ENCODE measurements around the gene RPS8.
"Not testable (repeated sequence)": the region's sequence is repeated elsewhere in the genome, so short reads cannot be mapped to it uniquely, and the experiment has no call there.

The RPS8 gene

GRCh38 chr1:44775078-44775929 is at the start of gene RPS8:
Gene RPS8 (plus strand): TSS chr1:44775540. CDS start chr1:44775597, 57 bp downstream.
- DNase-seq (ENCODE audit: low read depth, low spot score): peak; percentile 87

- DNase-seq (ENCODE audit: low read depth, low spot score): peak; percentile 88
These were observed 44.4 kb upstream of the RPS8 start, which contains the start of gene RNU5D-1 for GRCh38 chr1:44730741-44731512. Gene RNU5D-1 (minus strand): TSS chr1:44731170.

DNA sequence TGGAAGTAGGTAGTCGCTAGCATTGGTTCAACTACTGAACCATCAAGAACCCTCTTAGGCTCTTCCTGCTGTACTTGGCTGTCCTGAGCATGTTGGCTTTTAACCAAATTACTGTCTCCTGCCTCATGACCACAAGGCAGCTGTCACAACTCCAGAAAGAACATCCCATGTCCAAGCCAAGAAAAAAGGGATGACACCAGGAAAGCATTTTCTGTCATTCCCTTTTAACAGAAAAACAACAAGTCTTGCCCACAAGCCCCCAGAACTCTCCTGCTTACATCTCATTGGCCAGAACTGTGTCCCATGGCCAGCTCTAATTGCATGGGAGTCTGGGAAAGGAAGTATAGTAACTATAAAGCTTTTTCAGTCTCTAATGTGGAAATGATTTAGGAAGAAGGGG is 42.0 kb upstream of the RPS8 start:
- DNase-seq (ENCODE audit: low read depth, low spot score): no peak

DNA sequence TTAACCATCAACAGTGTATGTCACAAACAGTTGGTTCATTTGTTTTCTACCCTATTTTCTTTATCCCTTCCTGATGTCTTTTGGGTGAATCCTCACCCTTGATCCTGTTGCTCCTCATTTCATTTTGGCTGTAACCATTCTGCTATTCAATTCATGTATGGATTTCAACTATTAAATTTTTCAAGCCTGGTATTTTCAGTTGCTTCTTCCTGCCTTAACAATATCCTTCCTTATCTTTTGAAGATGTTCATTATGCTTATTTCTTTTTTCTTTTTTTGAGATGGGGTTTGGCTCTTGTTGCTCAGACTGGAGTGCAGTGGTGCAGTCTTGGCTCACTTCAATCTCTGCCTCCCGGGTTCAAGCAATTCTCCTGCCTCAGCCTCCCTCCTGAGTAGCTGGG is 41.6 kb upstream of the RPS8 start:
- no peak for DNase-seq (ENCODE audit: low read depth, low spot score)

DNA sequence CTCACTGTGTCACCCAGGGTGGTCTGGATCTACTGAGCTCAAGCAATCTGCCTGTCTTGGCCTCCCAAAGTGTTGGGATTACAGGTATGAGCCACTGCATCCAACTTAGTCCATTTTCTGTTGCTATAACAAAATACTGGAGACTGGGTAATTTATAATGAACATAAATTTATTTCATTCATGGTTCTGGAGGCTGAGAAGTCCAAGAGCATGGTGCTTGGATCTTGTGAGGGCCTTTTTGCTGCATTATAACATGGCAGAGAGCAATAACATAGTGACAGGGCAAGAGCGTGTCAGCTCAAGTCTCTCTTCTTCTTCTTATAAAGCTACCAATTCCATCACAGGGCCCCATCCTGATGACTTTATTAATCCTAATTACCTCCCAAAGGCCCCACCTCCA is 39.3 kb upstream of the RPS8 start:
- no peak for DNase-seq (ENCODE audit: low read depth, low spot score)

DNA sequence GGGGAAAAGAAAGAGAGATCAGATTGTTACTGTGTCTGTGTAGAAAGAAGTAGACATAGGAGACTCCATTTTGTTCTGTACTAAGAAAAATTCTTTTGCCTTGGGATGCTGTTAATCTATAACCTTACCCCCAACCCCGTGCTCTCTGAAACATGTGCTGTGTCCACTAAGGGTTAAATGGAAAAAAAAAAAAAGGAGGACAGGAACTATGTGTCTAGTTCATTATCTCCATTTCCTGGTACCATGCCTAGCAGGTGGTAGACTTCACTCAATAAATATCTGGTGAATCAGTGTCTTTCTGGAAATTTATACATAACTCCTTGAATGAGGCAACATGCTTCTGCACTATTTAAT is 36.4 kb upstream of the RPS8 start:
- DNase-seq (ENCODE audit: low read depth, low spot score): not testable (repeated sequence)

DNA sequence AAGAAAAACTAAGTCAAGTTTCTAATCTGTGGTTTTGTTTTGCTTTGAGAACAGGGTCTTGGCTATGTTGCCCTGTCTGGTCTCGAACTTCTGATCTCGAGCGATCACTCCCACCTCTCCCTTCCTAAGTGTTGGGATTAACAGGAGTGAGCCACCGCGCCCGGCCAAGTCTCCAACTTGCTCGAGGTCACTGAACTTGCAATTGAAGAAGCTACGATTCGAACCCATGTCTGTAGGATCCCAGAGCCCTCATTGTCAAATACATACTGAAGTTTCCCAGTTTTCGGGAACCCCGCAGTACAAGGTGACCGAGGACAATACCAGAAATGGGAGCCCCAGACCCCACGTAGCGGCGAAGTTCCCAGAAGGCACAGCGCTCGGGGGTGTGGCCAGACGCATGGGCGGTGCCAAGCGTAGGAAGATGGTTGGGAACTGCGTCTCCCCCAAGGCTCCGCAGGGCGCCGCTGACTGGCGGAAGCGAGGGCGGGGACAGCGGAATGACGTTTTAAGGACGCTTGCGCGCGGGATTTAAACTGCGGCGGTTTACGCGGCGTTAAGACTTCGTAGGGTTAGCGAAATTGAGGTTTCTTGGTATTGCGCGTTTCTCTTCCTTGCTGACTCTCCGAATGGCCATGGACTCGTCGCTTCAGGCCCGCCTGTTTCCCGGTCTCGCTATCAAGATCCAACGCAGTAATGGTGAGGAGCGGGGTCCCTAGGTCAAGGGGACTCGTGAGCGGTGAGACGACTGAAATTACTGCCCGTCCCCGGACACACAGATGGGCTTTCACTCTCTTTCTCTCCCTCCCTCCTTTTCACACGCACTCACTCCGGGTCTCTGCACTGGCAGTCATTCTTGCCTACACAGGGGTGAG is 35.8 kb upstream of the RPS8 start, which contains the start of gene KIF2C:
KIF2C (plus strand) TSS at position 531 of the 872 bp plus-strand sequence; CDS start at position 627, 96 bp downstream.
- peak; percentile 92 for DNase-seq (ENCODE audit: low read depth, low spot score)

- DNase-seq (ENCODE audit: low read depth, low spot score): no peak
These were observed 35.1 kb upstream of the RPS8 start for GRCh38 chr1:44740179-44740617.

- no peak for DNase-seq (ENCODE audit: low read depth, low spot score)
These were observed 32.1 kb upstream of the RPS8 start for GRCh38 chr1:44743211-44743610.

DNA sequence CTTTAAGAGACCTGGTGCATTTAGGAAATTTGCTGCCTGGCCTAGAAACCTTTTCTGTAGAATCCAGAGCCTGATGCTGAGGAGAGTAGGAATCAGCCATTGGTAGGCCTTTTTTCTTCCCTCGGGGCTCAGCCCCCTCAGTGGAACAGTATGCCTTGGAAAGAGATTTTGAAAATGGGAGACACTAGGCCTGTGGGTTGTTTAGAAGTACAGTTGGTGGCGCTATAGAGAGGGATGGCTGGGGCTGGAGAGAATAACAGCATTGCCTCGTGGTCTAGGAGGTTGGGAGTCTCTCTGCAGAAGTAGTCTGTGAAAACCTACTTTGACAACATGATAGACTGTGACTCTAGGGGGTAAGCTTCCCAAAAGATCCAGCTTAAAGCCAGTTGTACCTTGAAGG is 27.5 kb upstream of the RPS8 start:
- no peak for DNase-seq (ENCODE audit: low read depth, low spot score)

- DNase-seq (ENCODE audit: low read depth, low spot score): no peak
These were observed 17.9 kb upstream of the RPS8 start for GRCh38 chr1:44757420-44757819.

- no peak for DNase-seq (ENCODE audit: low read depth, low spot score)
These were observed 16.3 kb upstream of the RPS8 start for GRCh38 chr1:44759077-44759476.

- DNase-seq (ENCODE audit: low read depth, low spot score): no peak
These were observed 14.5 kb upstream of the RPS8 start for GRCh38 chr1:44760876-44761275.

- DNase-seq (ENCODE audit: low read depth, low spot score): not testable (repeated sequence)
These were observed 8.9 kb upstream of the RPS8 start for GRCh38 chr1:44766421-44766820.

- DNase-seq (ENCODE audit: low read depth, low spot score): no peak
These were observed 790 bp downstream of the RPS8 start for GRCh38 chr1:44775930-44776729.

- no peak for DNase-seq (ENCODE audit: low read depth, low spot score)
These were observed 1.4 kb downstream of the RPS8 start for GRCh38 chr1:44776730-44777068.

GRCh38 chr1:44777547-44777946 is 2.2 kb downstream of the RPS8 start:
- no peak for DNase-seq (ENCODE audit: low read depth, low spot score)

DNA sequence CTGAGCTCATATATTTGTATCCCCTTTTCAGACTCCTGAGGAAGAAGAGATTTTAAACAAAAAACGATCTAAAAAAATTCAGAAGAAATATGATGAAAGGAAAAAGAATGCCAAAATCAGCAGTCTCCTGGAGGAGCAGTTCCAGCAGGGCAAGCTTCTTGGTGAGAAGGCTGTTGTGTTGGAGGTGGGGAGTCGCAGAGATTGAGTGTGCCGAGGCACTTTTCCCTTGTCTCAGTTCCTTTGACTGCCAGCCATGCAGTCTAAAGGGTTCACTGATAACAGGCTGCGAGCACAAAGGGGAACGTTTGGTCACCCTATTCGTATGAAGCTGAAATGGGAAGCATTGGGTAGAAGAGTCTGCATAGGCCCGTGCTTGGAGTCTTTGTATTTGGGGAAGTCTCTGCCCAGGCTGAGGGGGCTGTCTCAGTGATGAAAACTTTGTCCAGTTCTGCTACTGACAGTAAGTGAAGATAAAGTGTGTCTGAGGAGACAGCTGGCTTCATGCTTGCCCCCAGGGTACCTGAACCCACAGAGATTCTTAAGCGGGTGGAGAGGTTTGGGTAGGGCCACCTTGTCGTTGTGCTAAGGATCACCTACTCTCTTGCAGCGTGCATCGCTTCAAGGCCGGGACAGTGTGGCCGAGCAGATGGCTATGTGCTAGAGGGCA is 2.8 kb downstream of the RPS8 start:
- DNase-seq (ENCODE audit: low read depth, low spot score): no peak

DNA sequence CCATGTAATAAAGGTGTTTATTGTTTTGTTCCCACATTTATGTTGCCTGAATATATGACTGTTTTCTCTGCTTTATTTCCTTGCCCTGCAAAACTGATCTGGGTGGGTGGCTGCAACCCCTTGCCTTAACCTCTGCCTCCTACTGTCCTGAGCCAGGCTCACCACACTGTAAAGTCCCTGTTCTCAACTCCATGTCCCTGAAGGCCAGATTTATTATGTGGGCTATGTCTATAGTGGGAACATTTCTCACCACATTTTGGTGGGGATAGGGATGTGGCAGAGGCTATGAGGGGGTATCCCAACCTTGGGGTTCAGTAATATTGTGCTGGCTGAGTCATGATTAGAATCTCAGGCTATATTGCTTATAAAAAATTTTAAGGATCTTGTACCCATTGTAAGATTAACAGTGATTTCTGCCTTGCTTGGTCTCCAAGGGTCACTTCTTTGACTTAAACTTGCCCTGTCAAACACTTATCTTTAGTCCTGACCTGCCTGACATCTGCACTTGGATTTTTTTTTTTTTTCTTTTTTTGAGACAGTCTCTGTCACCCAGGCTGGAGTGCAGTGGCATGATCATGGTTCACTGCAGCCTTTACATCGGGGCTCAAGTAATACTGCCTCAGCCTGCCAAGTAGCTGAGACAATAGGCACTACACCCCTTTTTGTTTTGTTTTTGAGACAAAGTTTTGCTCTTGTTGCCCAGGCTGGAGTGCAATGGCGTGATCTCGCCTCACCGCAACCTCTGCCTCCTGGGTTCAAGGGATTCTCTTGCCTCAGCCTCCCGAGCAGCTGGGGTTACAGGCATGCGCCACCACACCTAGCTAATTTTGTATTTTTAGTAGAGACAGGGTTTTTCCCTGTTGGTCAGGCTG is 3.6 kb downstream of the RPS8 start:
- DNase-seq (ENCODE audit: low read depth, low spot score): no peak

Data from activated CD4-positive, CD25-positive, alpha-beta regulatory T cell treated with anti-CD3 and anti-CD28 coated beads, Interleukin-2, amount 50 U/mL, for 16 hours (primary cell).